HEK293 (cell line): ENCODE data around the gene SIX4.

ENCODE experiments used
- CTCF ChIP-seq: fragments of 450-650 bp; formaldehyde crosslinking; IDR thresholded peaks from 2 replicates; pipeline ENCODE4 v1.5.1; 2016; ENCODE audit warnings: missing biosample characterization, missing genetic modification characterization
- SETDB1 ChIP-seq: IDR thresholded peaks from one replicate; pipeline ENCODE4 v1.6.1; 2017; ENCODE audit warnings: mild to moderate bottlenecking, low read length, moderate library complexity, mixed read lengths; ENCODE audit not compliant: insufficient read length
- TRIM28 ChIP-seq: IDR thresholded peaks from 2 replicates; pipeline ENCODE4 v1.6.1; 2011; ENCODE audit warnings: low read length, control low read depth, borderline replicate concordance
- YY1 ChIP-seq: fragments of 450-650 bp; formaldehyde crosslinking; IDR thresholded peaks from 2 replicates; pipeline ENCODE4 v1.5.1; 2018; ENCODE audit warnings: missing biosample characterization, missing genetic modification characterization
- ZNF223 ChIP-seq: fragments of 450-650 bp; formaldehyde crosslinking; IDR thresholded peaks from 2 replicates; pipeline ENCODE4 v1.5.1; 2016; ENCODE audit warnings: missing biosample characterization, missing genetic modification characterization
- ZNF24 ChIP-seq: fragments of 450-650 bp; formaldehyde crosslinking; IDR thresholded peaks from 2 replicates; pipeline ENCODE4 v1.5.1; 2016; ENCODE audit warnings: missing biosample characterization, missing genetic modification characterization
- ZNF302 ChIP-seq: fragments of 450-650 bp; formaldehyde crosslinking; IDR thresholded peaks from 2 replicates; pipeline ENCODE4 v1.5.1; 2016; ENCODE audit warnings: missing biosample characterization, missing genetic modification characterization, low read depth
- ZNF558 ChIP-seq: fragments of 450-650 bp; formaldehyde crosslinking; IDR thresholded peaks from 2 replicates; pipeline ENCODE4 v1.5.1; 2016; ENCODE audit warnings: missing biosample characterization, missing genetic modification characterization
- TF ChIP-seq, protein P1 (sequence below): fragments of 450-650 bp; formaldehyde crosslinking; IDR thresholded peaks from 2 replicates; pipeline ENCODE4 v1.5.1; 2016; ENCODE audit warnings: missing biosample characterization, missing genetic modification characterization
- TF ChIP-seq, protein P2 (sequence below): fragments of 450-650 bp; formaldehyde crosslinking; IDR thresholded peaks from 2 replicates; pipeline ENCODE4 v1.5.1; 2016; ENCODE audit warnings: missing biosample characterization, missing genetic modification characterization

DNA sequence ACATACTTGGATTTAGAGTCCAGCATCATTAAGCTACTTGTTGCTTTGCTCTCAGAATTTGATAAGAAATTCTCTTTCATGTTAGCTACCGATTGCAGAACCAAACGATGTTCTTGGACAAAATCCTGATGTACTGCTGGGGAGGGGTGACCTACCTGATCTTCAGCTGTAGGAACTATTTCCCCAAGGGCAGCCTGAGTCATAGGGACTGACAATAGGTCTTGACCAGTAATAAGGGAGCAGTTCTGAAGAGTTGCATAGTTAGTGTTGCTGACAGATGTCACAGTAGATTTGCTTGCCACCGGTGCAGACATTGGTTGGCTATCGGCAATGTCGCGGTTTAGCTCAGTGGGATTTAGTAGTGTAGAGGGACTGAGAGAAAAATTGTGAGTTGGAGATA lies 10.6 kb downstream of the SIX4 start:
- TF ChIP-seq, protein P1, sequence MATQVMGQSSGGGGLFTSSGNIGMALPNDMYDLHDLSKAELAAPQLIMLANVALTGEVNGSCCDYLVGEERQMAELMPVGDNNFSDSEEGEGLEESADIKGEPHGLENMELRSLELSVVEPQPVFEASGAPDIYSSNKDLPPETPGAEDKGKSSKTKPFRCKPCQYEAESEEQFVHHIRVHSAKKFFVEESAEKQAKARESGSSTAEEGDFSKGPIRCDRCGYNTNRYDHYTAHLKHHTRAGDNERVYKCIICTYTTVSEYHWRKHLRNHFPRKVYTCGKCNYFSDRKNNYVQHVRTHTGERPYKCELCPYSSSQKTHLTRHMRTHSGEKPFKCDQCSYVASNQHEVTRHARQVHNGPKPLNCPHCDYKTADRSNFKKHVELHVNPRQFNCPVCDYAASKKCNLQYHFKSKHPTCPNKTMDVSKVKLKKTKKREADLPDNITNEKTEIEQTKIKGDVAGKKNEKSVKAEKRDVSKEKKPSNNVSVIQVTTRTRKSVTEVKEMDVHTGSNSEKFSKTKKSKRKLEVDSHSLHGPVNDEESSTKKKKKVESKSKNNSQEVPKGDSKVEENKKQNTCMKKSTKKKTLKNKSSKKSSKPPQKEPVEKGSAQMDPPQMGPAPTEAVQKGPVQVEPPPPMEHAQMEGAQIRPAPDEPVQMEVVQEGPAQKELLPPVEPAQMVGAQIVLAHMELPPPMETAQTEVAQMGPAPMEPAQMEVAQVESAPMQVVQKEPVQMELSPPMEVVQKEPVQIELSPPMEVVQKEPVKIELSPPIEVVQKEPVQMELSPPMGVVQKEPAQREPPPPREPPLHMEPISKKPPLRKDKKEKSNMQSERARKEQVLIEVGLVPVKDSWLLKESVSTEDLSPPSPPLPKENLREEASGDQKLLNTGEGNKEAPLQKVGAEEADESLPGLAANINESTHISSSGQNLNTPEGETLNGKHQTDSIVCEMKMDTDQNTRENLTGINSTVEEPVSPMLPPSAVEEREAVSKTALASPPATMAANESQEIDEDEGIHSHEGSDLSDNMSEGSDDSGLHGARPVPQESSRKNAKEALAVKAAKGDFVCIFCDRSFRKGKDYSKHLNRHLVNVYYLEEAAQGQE = no peak
- TF ChIP-seq CTCF (tag by site-specific recombination) (no peak), ZNF223 (no peak), YY1 (tag by site-specific recombination) (no peak), SETDB1 (no peak), ZNF558 (tag by site-specific recombination) (no peak), ZNF24 (tag by site-specific recombination) (no peak), ZNF302 (tag by site-specific recombination) (no peak), TRIM28 (no peak)
- TF ChIP-seq, protein P2, sequence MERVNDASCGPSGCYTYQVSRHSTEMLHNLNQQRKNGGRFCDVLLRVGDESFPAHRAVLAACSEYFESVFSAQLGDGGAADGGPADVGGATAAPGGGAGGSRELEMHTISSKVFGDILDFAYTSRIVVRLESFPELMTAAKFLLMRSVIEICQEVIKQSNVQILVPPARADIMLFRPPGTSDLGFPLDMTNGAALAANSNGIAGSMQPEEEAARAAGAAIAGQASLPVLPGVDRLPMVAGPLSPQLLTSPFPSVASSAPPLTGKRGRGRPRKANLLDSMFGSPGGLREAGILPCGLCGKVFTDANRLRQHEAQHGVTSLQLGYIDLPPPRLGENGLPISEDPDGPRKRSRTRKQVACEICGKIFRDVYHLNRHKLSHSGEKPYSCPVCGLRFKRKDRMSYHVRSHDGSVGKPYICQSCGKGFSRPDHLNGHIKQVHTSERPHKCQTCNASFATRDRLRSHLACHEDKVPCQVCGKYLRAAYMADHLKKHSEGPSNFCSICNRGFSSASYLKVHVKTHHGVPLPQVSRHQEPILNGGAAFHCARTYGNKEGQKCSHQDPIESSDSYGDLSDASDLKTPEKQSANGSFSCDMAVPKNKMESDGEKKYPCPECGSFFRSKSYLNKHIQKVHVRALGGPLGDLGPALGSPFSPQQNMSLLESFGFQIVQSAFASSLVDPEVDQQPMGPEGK (tag by site-specific recombination) = no peak
